ENCODE results near the gene CHST13. TPM values are rescaled to one million over a fixed set of nuclear protein-coding genes. Genes with fewer than 3 reads are reported as not detected.

The CHST13 gene
- total and polyA plus RNA-seq, 2 of the 4 experiments (the other 2 are of a cell fraction) = not detected

DNA sequence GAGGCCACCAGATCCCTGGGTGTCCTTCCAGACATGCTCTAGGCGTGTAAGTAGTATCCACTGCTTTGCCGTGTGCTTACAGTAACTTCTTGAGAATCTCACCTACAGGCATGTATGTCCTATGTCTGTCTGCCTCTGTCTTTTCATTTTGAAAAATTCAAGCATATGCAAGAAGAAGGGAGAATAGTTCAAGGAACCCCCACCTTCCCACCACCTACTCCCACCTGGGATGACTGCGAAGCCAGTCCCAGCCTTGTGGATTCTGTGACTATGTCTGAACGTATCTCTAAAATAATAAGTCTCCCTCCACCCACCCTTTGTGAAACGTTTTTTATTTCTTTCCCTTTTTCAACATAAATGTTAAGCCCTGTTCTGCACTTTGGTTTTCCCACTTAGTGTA lies 15.0 kb downstream of the CHST13 start:
- WGBS, 2 experiments (ENCODE audit: extremely low coverage in 2 of 2, insufficient read length in 1 of 2) = no CpG with 5 or more reads among the region's 5 CpGs
- CTCF ChIA-PET = no interaction called here
- no peak overlapping the region for H3K4me3 ChIP-seq (ENCODE audit: insufficient read depth, low read depth, low read length)

More for the DNA sequence above, 15.0 kb downstream of the CHST13 start:
- Histone ChIP-seq H3K9me1 (ENCODE audit: insufficient read depth, low read length) (peaks cover 12% of the 10 kb centered on the region), H4K20me1 (ENCODE audit: insufficient read depth, low read length) (no peaks in the 10 kb centered on the region), H4K8ac (ENCODE audit: low read depth in 2 of 2, low read length in 2 of 2) (no peak overlapping the region), H3K79me1 (ENCODE audit: low read depth in 1 of 2, low read length in 2 of 2) (no peaks in the 10 kb centered on the region), H2BK5ac (ENCODE audit: low read depth, low read length, poor library complexity, severe bottlenecking) (no peak overlapping the region), H2BK15ac (ENCODE audit: low read depth, low read length) (no peak overlapping the region), H2AFZ (replicated peaks; ENCODE audit: low read length, poor library complexity) (no peak overlapping the region), H3K23ac (ENCODE audit: low read depth, low read length) (no peak overlapping the region), H3K27me3 (ENCODE audit: control insufficient read depth, insufficient read depth, low read length) (peaks cover 43% of the 10 kb centered on the region), H3K18ac (ENCODE audit: low read depth, low read length) (no peak overlapping the region), H3K36me3 (ENCODE audit: control insufficient read depth, insufficient read depth, low read length) (no peaks in the 10 kb centered on the region), H4K5ac (ENCODE audit: low read depth, low read length) (no peak overlapping the region), H2BK20ac (ENCODE audit: low read depth, low read length) (no peak overlapping the region), H3K56ac (ENCODE audit: extremely low read depth, insufficient read depth, low read length) (no peak overlapping the region), H2AK9ac (replicated peaks; ENCODE audit: low read depth, low read length, poor library complexity) (no peak overlapping the region), H4K91ac (ENCODE audit: insufficient read depth, low read depth, low read length) (no peak overlapping the region), H3K4ac (ENCODE audit: low read depth, low read length) (no peak overlapping the region; the same call in 1 of the 2 replicates), H2BK120ac (ENCODE audit: low read depth, low read length) (no peak overlapping the region), H3K14ac (replicated peaks; ENCODE audit: low read depth, low read length) (no peak overlapping the region), H3K4me2 (ENCODE audit: low read depth, low read length) (no peak overlapping the region), H3K9ac (ENCODE audit: low read depth, low read length) (no peak overlapping the region), H3K9me3 (ENCODE audit: control insufficient read depth, insufficient read depth, low read length) (no peaks in the 10 kb centered on the region; the same call in 1 of the 2 replicates), H3K4me1 (ENCODE audit: control insufficient read depth, insufficient read depth, low read length) (peaks cover 6% of the 10 kb centered on the region), H2AK5ac (ENCODE audit: low read depth, low read length) (no peak overlapping the region; the same call in 1 of the 2 replicates), H3K27ac (ENCODE audit: insufficient read depth, low read length) (no peak overlapping the region)
- in situ Hi-C loops (cut with MboI; ENCODE audit: low sequenced_read_pairs) (no loop called here), dilution Hi-C loops (cut with HindIII; ENCODE audit: low sequenced_read_pairs, unreplicated experiment) (no loop called here), intact Hi-C loops (cut with micrococcal nuclease) (no loop called here)
- TF ChIP-seq, protein P1, sequence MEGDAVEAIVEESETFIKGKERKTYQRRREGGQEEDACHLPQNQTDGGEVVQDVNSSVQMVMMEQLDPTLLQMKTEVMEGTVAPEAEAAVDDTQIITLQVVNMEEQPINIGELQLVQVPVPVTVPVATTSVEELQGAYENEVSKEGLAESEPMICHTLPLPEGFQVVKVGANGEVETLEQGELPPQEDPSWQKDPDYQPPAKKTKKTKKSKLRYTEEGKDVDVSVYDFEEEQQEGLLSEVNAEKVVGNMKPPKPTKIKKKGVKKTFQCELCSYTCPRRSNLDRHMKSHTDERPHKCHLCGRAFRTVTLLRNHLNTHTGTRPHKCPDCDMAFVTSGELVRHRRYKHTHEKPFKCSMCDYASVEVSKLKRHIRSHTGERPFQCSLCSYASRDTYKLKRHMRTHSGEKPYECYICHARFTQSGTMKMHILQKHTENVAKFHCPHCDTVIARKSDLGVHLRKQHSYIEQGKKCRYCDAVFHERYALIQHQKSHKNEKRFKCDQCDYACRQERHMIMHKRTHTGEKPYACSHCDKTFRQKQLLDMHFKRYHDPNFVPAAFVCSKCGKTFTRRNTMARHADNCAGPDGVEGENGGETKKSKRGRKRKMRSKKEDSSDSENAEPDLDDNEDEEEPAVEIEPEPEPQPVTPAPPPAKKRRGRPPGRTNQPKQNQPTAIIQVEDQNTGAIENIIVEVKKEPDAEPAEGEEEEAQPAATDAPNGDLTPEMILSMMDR (conservative IDR thresholded peaks at IDR 0.05; ENCODE audit: low read depth, low read length) = no peak
- TF ChIP-seq, protein P2, sequence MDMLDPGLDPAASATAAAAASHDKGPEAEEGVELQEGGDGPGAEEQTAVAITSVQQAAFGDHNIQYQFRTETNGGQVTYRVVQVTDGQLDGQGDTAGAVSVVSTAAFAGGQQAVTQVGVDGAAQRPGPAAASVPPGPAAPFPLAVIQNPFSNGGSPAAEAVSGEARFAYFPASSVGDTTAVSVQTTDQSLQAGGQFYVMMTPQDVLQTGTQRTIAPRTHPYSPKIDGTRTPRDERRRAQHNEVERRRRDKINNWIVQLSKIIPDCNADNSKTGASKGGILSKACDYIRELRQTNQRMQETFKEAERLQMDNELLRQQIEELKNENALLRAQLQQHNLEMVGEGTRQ (IDR thresholded peaks at IDR 0.05; ENCODE audit: low read depth, low read length) = no peak
- TF ChIP-seq RAD21 (IDR thresholded peaks at IDR 0.05; ENCODE audit: low read length) = no peak
- no peak for TF ChIP-seq RCOR1 (IDR thresholded peaks at IDR 0.05; ENCODE audit: insufficient replicate concordance, low read length)
- TF ChIP-seq RFX5 (IDR thresholded peaks at IDR 0.05; ENCODE audit: low read depth, low read length) = no peak
- no peak for TF ChIP-seq NFE2L2 (IDR thresholded peaks at IDR 0.05; ENCODE audit: low read depth, low read length)
- TF ChIP-seq CEBPB (IDR thresholded peaks at IDR 0.05; ENCODE audit: low read depth, low read length) = no peak
- no peak for TF ChIP-seq MAFK (IDR thresholded peaks at IDR 0.05; ENCODE audit: low read depth, low read length)
- no peak for TF ChIP-seq MAZ (IDR thresholded peaks at IDR 0.05; ENCODE audit: borderline replicate concordance, low read depth, low read length)
- no peak for TF ChIP-seq FOS (IDR thresholded peaks at IDR 0.05; ENCODE audit: low read depth, low read length)
- TF ChIP-seq MXI1 (IDR thresholded peaks at IDR 0.05; ENCODE audit: borderline replicate concordance, low read depth, low read length) = no peak
- TF ChIP-seq, protein P3, sequence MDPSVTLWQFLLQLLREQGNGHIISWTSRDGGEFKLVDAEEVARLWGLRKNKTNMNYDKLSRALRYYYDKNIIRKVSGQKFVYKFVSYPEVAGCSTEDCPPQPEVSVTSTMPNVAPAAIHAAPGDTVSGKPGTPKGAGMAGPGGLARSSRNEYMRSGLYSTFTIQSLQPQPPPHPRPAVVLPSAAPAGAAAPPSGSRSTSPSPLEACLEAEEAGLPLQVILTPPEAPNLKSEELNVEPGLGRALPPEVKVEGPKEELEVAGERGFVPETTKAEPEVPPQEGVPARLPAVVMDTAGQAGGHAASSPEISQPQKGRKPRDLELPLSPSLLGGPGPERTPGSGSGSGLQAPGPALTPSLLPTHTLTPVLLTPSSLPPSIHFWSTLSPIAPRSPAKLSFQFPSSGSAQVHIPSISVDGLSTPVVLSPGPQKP (IDR thresholded peaks at IDR 0.05; ENCODE audit: borderline replicate concordance, low read depth, low read length) = no peak
- no peak for TF ChIP-seq CHD1 (IDR thresholded peaks at IDR 0.05; ENCODE audit: low read depth, low read length)
- no peak for TF ChIP-seq SMC3 (IDR thresholded peaks at IDR 0.05; ENCODE audit: low read depth, low read length)
- no peak for TF ChIP-seq POLR2A (IDR thresholded peaks at IDR 0.05; ENCODE audit: low read depth, low read length)
- TF ChIP-seq BHLHE40 (IDR thresholded peaks at IDR 0.05; ENCODE audit: low read depth, low read length) = no peak
- DNase-seq = no peak
- BruUV-seq (replicated peaks) = no TSS peak
- POLR2A ChIA-PET (ENCODE audit: unreplicated experiment) = no interaction called here
- no peak for ATAC-seq (ENCODE audit: low read depth)
